Erythroblast (primary cell): ENCODE measurements around the gene PLPPR1.

Source experiments
- GATA1 ChIP-seq: IDR thresholded peaks from 2 replicates; pipeline ENCODE4 v1.6.1; 2011; ENCODE audit warnings: low read depth, mild to moderate bottlenecking, control low read depth, low read length, moderate library complexity
- POLR2A ChIP-seq: IDR thresholded peaks from 2 replicates; pipeline ENCODE4 v1.6.1; 2011; ENCODE audit warnings: mild to moderate bottlenecking, low read length

DNA sequence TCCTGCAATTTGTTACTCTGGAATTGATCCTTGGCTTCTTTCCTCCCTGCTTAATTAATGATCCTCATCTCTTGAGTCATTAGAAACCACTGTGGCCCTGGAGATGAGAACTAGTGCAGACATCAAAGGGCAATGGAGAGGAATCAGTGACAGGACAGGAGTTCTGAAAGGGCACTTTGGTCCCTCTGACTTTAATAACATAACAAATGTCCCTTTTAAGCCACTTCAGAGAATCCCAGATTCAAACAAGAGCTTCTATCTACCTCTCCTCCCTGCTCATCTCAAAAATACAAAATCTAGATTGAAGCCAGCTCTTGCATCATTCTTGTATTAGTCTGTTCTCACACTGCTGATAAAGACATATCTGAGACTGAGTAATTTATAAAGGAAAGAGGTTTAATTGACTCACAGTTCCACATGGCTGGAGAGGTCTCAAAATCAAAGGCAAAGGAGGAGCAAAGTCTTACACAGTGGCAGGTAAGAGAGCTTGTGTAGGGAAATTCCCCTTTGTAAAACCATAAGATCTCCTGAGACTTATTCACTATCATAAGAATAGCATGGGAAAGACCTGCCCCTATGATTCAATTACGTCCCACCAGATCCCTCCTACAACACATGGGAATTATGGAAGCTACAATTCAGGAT lies 139.1 kb downstream of the PLPPR1 start:
- TF ChIP-seq POLR2A (no peak), GATA1 (no peak)
